ENCODE measurements around the gene FHOD3. TPM values are rescaled to one million over a fixed set of nuclear protein-coding genes. Genes with fewer than 3 reads are reported as not detected.
A peak's percentile ranks its signal among the peaks of the same experiment; 100 is the strongest.

Gene FHOD3
- polyA plus RNA-seq, 4 donors = 0.22 to 8.1 (median 1.9) TPM

- Histone ChIP-seq H3K27ac (ENCODE audit: low read depth in 1 of 3, low read length in 2 of 3) (no peak overlapping the region), H3K27me3 (ENCODE audit: control insufficient read depth in 3 of 3, insufficient read depth in 3 of 3, low read length in 3 of 3) (peaks cover 0 to 4% (median 0%) of the 10 kb centered on the region in 3 donors), H3K36me3 (ENCODE audit: control insufficient read depth in 3 of 3, insufficient read depth in 2 of 3, low read depth in 1 of 3, low read length in 3 of 3) (no peaks in the 10 kb centered on the region), H3K9me3 (ENCODE audit: control insufficient read depth in 2 of 2, insufficient read depth in 1 of 2, low read depth in 1 of 2, low read length in 1 of 2) (no peaks in the 10 kb centered on the region), H3K4me1 (ENCODE audit: control insufficient read depth in 3 of 3, insufficient read depth in 2 of 3, low read depth in 1 of 3, low read length in 2 of 3) (no peaks in the 10 kb centered on the region), H3K4me3 (ENCODE audit: low read depth in 1 of 3, low read length in 3 of 3) (no peak overlapping the region)
- FAIRE-seq = no peak
- WGBS, 3 donors = 72 to 84% (median 77%) methylated on average over 5 of the region's 5 CpGs
- no peak for DNase-seq
These were observed 235.3 kb downstream of the FHOD3 start for GRCh38 chr18:36532815-36533214.

GRCh38 chr18:36533446-36534153 lies 236.1 kb downstream of the FHOD3 start:
- Histone ChIP-seq H3K9me3 (ENCODE audit: control insufficient read depth in 2 of 2, insufficient read depth in 1 of 2, low read depth in 1 of 2, low read length in 1 of 2) (no peaks in the 10 kb centered on the region), H3K27ac (ENCODE audit: low read depth in 1 of 3, low read length in 2 of 3) (no peak overlapping the region), H3K27me3 (ENCODE audit: control insufficient read depth in 3 of 3, insufficient read depth in 3 of 3, low read length in 3 of 3) (peaks cover 0 to 4% (median 0%) of the 10 kb centered on the region in 3 donors), H3K36me3 (ENCODE audit: control insufficient read depth in 3 of 3, insufficient read depth in 2 of 3, low read depth in 1 of 3, low read length in 3 of 3) (no peaks in the 10 kb centered on the region), H3K4me3 (ENCODE audit: low read depth in 1 of 3, low read length in 3 of 3) (no peak overlapping the region), H3K4me1 (ENCODE audit: control insufficient read depth in 3 of 3, insufficient read depth in 2 of 3, low read depth in 1 of 3, low read length in 2 of 3) (no peaks in the 10 kb centered on the region)
- WGBS, 3 donors = 85 to 91% (median 86%) methylated on average over 8 of the region's 8 CpGs
- DNase-seq (no peak), FAIRE-seq (no peak)

DNA sequence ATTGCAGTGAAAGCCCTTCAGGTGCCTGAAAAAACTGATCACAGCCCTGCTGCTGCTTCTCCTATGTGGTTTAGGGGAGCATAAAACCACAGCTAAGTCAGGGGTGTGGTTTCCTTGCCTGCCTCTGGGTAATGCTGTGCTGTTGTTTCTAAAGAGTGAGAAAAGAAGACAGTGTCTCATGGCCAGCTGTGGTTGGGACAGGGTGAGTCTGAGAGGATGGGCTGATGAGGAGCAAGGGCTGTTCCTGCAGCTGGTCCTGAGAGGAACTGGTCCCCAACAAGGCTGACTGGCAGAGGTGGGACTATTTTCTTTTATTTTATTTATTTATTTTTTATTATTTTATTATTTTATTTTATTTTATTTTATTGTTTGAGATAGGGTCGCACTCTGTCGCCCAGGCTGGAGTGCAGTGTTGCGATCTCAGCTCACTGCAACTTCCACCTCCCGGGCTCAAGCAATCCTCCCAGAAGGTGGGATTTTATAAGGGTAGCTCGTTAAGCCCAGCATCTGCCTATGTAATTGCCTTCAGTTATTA lies 236.7 kb downstream of the FHOD3 start:
- FAIRE-seq = no peak

DNA sequence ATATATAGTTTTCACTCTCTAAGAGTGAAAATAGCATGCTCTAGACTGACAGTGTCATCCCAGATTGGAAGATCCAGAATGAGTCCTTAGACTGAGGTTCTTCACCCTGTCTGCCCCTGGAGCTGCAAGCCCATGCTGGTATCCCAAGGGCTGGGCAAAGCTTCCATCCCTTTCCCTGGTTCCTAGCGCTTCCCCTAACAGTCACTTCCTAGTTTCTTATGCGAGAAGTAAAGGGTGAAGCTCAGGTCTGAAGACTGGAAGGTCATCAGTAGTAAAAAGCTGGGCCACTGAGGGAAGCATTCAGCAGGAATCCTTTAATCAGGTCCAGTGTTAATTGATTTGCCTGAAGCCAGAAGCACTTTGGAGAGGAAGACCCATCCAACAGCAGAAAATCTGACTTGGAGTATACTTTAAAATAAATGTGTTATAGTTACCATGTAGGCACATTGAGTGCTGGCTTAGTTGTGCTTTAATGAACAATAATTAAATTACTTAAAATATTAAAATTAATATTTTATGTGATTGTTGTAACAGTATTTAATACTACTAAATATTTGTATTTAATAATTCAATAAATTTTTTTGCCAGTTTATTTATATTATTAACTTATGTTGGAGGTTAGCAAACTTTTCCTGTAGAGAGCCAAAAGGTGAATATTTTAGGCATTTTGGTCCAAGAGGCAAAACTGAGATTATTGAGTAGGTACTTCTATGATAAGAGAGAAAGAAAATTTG lies 237.9 kb downstream of the FHOD3 start:
- H3K27ac ChIP-seq (ENCODE audit: low read depth in 1 of 3, low read length in 2 of 3) = no peak overlapping the region
- no peaks in the 10 kb centered on the region for H3K36me3 ChIP-seq (ENCODE audit: control insufficient read depth in 3 of 3, insufficient read depth in 2 of 3, low read depth in 1 of 3, low read length in 3 of 3)
- no peak for DNase-seq
- no peak overlapping the region for H3K4me3 ChIP-seq (ENCODE audit: low read depth in 1 of 3, low read length in 3 of 3)
- H3K9me3 ChIP-seq (ENCODE audit: control insufficient read depth in 2 of 2, insufficient read depth in 1 of 2, low read depth in 1 of 2, low read length in 1 of 2) = no peaks in the 10 kb centered on the region
- peaks cover 0 to 4% (median 0%) of the 10 kb centered on the region in 3 donors for H3K27me3 ChIP-seq (ENCODE audit: control insufficient read depth in 3 of 3, insufficient read depth in 3 of 3, low read length in 3 of 3)
- H3K4me1 ChIP-seq (ENCODE audit: control insufficient read depth in 3 of 3, insufficient read depth in 2 of 3, low read depth in 1 of 3, low read length in 2 of 3) = no peaks in the 10 kb centered on the region
- 89 to 93% (median 91%) methylated on average over 2 of the region's 2 CpGs for WGBS, 3 donors
- peak; percentile 39 for FAIRE-seq

More for the DNA sequence above, 236.7 kb downstream of the FHOD3 start:
- Histone ChIP-seq H3K27me3 (ENCODE audit: control insufficient read depth in 3 of 3, insufficient read depth in 3 of 3, low read length in 3 of 3) (peaks cover 0 to 4% (median 0%) of the 10 kb centered on the region in 3 donors), H3K9me3 (ENCODE audit: control insufficient read depth in 2 of 2, insufficient read depth in 1 of 2, low read depth in 1 of 2, low read length in 1 of 2) (no peaks in the 10 kb centered on the region), H3K27ac (ENCODE audit: low read depth in 1 of 3, low read length in 2 of 3) (no peak overlapping the region), H3K4me3 (ENCODE audit: low read depth in 1 of 3, low read length in 3 of 3) (no peak overlapping the region), H3K4me1 (ENCODE audit: control insufficient read depth in 3 of 3, insufficient read depth in 2 of 3, low read depth in 1 of 3, low read length in 2 of 3) (no peaks in the 10 kb centered on the region), H3K36me3 (ENCODE audit: control insufficient read depth in 3 of 3, insufficient read depth in 2 of 3, low read depth in 1 of 3, low read length in 3 of 3) (no peaks in the 10 kb centered on the region)
- no peak for DNase-seq
- 86 to 91% (median 89%) methylated on average over 5 of the region's 5 CpGs for WGBS, 3 donors

GRCh38 chr18:36536426-36536825 lies 238.9 kb downstream of the FHOD3 start:
- Histone ChIP-seq H3K36me3 (ENCODE audit: control insufficient read depth in 3 of 3, insufficient read depth in 2 of 3, low read depth in 1 of 3, low read length in 3 of 3) (no peaks in the 10 kb centered on the region), H3K4me3 (ENCODE audit: low read depth in 1 of 3, low read length in 3 of 3) (no peak overlapping the region), H3K4me1 (ENCODE audit: control insufficient read depth in 3 of 3, insufficient read depth in 2 of 3, low read depth in 1 of 3, low read length in 2 of 3) (no peaks in the 10 kb centered on the region), H3K27ac (ENCODE audit: low read depth in 1 of 3, low read length in 2 of 3) (no peak overlapping the region), H3K9me3 (ENCODE audit: control insufficient read depth in 2 of 2, insufficient read depth in 1 of 2, low read depth in 1 of 2, low read length in 1 of 2) (no peaks in the 10 kb centered on the region), H3K27me3 (ENCODE audit: control insufficient read depth in 3 of 3, insufficient read depth in 3 of 3, low read length in 3 of 3) (peaks cover 0 to 4% (median 0%) of the 10 kb centered on the region in 3 donors)
- 78 to 84% (median 83%) methylated on average over 4 of the region's 4 CpGs for WGBS, 3 donors
- DNase-seq = no peak
- no peak for FAIRE-seq

DNA sequence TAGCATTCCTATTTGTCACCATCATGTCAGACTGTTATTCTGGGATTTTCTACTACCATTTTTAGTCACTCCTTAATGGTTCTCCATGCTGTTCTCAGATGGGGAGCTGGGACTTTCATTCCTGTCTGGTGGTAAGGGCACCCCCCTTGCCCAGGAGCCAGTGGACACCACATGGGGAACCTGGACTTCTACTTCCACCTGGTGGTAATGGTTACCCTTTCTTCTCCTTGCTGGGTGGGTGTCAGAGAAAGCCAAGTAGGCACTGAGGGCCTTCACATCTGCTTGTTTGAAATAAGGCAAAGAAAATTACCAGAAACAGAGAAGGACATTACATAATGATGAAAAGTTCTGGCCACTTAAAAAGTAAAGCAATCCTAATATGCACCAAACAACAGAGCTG lies 239.8 kb downstream of the FHOD3 start:
- no peaks in the 10 kb centered on the region for H3K36me3 ChIP-seq (ENCODE audit: control insufficient read depth in 3 of 3, insufficient read depth in 2 of 3, low read depth in 1 of 3, low read length in 3 of 3)
- no peak overlapping the region for H3K27ac ChIP-seq (ENCODE audit: low read depth in 1 of 3, low read length in 2 of 3)
- H3K4me1 ChIP-seq (ENCODE audit: control insufficient read depth in 3 of 3, insufficient read depth in 2 of 3, low read depth in 1 of 3, low read length in 2 of 3) = no peaks in the 10 kb centered on the region
- FAIRE-seq (no peak), DNase-seq (no peak)
- H3K4me3 ChIP-seq (ENCODE audit: low read depth in 1 of 3, low read length in 3 of 3) = no peak overlapping the region
- H3K27me3 ChIP-seq (ENCODE audit: control insufficient read depth in 3 of 3, insufficient read depth in 3 of 3, low read length in 3 of 3) = peaks cover 0 to 4% (median 0%) of the 10 kb centered on the region in 3 donors
- H3K9me3 ChIP-seq (ENCODE audit: control insufficient read depth in 2 of 2, insufficient read depth in 1 of 2, low read depth in 1 of 2, low read length in 1 of 2) = no peaks in the 10 kb centered on the region

DNA sequence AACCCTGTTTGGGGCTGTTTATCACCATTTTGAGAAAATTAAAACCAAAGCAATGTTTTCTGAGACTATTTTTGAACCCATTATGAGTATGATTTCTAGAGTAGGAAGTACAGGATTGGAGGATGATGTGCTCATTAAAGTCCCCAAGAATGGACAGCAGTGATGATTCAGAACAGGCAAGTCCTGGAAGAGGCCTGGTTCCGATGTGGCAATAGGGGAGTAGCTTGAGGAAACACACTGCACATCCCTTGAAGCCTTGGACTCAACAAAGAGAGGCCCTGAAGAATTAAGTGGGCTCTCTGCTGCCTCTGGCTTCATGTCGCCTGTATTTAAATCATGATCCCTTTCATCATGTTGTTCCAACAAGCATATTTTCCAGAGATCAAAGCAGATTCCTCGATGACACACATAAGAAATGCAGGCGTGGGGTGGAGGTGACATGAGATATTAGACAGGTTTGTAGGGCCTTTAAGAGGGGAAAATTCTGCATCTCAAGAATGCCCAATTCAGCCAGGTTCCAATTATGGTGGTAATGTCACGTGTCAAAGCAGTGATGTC lies 242.2 kb downstream of the FHOD3 start:
- WGBS, 3 donors = 85 to 90% (median 89%) methylated on average over 5 of the region's 5 CpGs
- Histone ChIP-seq H3K9me3 (ENCODE audit: control insufficient read depth in 2 of 2, insufficient read depth in 1 of 2, low read depth in 1 of 2, low read length in 1 of 2) (no peaks in the 10 kb centered on the region), H3K4me1 (ENCODE audit: control insufficient read depth in 3 of 3, insufficient read depth in 2 of 3, low read depth in 1 of 3, low read length in 2 of 3) (no peaks in the 10 kb centered on the region), H3K27me3 (ENCODE audit: control insufficient read depth in 3 of 3, insufficient read depth in 3 of 3, low read length in 3 of 3) (peaks cover 0 to 6% (median 0%) of the 10 kb centered on the region in 3 donors), H3K4me3 (ENCODE audit: low read depth in 1 of 3, low read length in 3 of 3) (no peak overlapping the region), H3K36me3 (ENCODE audit: control insufficient read depth in 3 of 3, insufficient read depth in 2 of 3, low read depth in 1 of 3, low read length in 3 of 3) (no peaks in the 10 kb centered on the region), H3K27ac (ENCODE audit: low read depth in 1 of 3, low read length in 2 of 3) (no peak overlapping the region)
- no peak for FAIRE-seq
- no peak for DNase-seq

DNA sequence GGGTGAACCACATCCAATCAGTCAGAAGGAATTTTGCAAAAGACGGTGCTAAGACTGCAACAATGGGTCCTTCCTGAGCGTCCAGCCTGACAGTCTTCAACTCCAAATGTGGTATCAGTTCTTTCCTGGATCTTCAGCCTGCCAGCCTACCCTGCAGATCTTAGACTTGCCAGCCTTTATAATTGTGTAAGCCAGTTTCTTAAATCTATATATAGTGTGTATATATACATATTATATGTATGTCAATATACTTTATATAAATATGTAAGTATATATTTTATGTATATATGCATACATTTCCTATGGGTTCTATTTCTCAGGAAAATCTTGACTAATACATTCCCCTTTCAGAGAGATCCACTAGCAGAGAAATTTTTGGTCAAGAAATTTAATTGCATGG lies 245.5 kb downstream of the FHOD3 start:
- H3K27me3 ChIP-seq (ENCODE audit: control insufficient read depth in 3 of 3, insufficient read depth in 3 of 3, low read length in 3 of 3) = peaks cover 0 to 5% (median 0%) of the 10 kb centered on the region in 3 donors
- H3K4me3 ChIP-seq (ENCODE audit: low read depth in 1 of 3, low read length in 3 of 3) = no peak overlapping the region
- no peak overlapping the region for H3K27ac ChIP-seq (ENCODE audit: low read depth in 1 of 3, low read length in 2 of 3)
- whole genome bisulfite sequencing, 3 donors = 92 to 98% (median 94%) methylated on average over 2 of the region's 2 CpGs
- FAIRE-seq (no peak), DNase-seq (no peak)
- H3K36me3 ChIP-seq (ENCODE audit: control insufficient read depth in 3 of 3, insufficient read depth in 2 of 3, low read depth in 1 of 3, low read length in 3 of 3) = no peaks in the 10 kb centered on the region
- H3K4me1 ChIP-seq (ENCODE audit: control insufficient read depth in 3 of 3, insufficient read depth in 2 of 3, low read depth in 1 of 3, low read length in 2 of 3) = no peaks in the 10 kb centered on the region
- H3K9me3 ChIP-seq (ENCODE audit: control insufficient read depth in 2 of 2, insufficient read depth in 1 of 2, low read depth in 1 of 2, low read length in 1 of 2) = no peaks in the 10 kb centered on the region

Measured in small intestine (tissue), 7 donors.